ENCODE results near the gene MIPOL1.

Gene MIPOL1

GRCh38 chr14:37588667-37588955 lies 390.9 kb downstream of the MIPOL1 start:
- no peak for DNase-seq
- in situ Hi-C loops (cut with MboI; ENCODE audit: low pct_unique_long_range_greater_than_20kb, low sequenced_read_pairs) = no loop called here

DNA sequence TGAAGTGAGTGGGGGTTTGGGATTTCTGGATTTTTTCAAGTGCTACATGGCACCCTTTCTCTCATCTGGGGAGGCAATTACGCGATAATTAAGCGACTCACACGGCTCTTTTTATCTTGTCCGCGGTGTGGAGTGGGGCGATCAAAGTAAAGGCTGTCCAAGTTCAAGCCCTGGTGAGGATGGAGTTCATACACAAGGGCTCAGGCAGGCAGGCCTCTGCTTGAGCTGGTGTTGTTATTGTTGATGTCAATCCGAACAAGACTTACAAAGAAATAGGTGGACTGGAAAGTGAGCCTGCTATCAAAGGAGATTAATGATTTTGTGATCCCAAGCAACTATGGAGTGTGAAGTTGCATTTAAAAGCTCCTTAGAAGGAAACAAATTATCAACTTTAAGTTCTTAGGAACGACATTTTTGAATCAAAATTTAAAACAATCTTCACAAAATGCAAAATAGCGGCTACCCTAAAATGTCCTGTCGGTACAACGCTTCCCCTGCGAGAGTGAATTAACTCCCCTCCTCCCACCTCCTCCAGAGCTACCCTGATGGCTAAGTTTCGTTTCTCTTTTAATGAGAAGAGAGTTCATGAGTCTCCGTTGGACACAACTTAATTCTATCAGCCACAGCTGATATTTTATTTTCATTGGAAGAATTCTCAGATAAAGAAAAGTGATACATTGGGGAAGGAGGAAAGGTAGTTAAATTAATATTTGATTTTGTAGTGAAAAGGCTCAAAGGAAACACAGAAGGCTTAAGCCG lies 391.4 kb downstream of the MIPOL1 start:
- no peak for DNase-seq
- in situ Hi-C loops (cut with MboI; ENCODE audit: low pct_unique_long_range_greater_than_20kb, low sequenced_read_pairs) = no loop called here

GRCh38 chr14:37589715-37590427 lies 392.1 kb downstream of the MIPOL1 start:
- no peak for DNase-seq

GRCh38 chr14:37590428-37591139 lies 392.8 kb downstream of the MIPOL1 start:
- in situ Hi-C loops (cut with MboI; ENCODE audit: low pct_unique_long_range_greater_than_20kb, low sequenced_read_pairs) = no loop called here
- DNase-seq = no peak

More at GRCh38 chr14:37589715-37590427, 392.1 kb downstream of the MIPOL1 start:
- in situ Hi-C loops (cut with MboI; ENCODE audit: low pct_unique_long_range_greater_than_20kb, low sequenced_read_pairs) = no loop called here

GRCh38 chr14:37591311-37591940 lies 393.7 kb downstream of the MIPOL1 start:
- DNase-seq = no peak
- in situ Hi-C loops (cut with MboI; ENCODE audit: low pct_unique_long_range_greater_than_20kb, low sequenced_read_pairs) = no loop called here

GRCh38 chr14:37591941-37592481 lies 394.3 kb downstream of the MIPOL1 start:
- no peak for DNase-seq
- in situ Hi-C loops (cut with MboI; ENCODE audit: low pct_unique_long_range_greater_than_20kb, low sequenced_read_pairs) = no loop called here

GRCh38 chr14:37592482-37593408 lies 395.0 kb downstream of the MIPOL1 start:
- in situ Hi-C loops (cut with MboI; ENCODE audit: low pct_unique_long_range_greater_than_20kb, low sequenced_read_pairs) = no loop called here
- no peak for DNase-seq

GRCh38 chr14:37593511-37594237 lies 395.9 kb downstream of the MIPOL1 start:
- in situ Hi-C loops (cut with MboI; ENCODE audit: low pct_unique_long_range_greater_than_20kb, low sequenced_read_pairs) = no loop called here
- no peak for DNase-seq

- DNase-seq = peak; percentile 66
- in situ Hi-C loops (cut with MboI; ENCODE audit: low pct_unique_long_range_greater_than_20kb, low sequenced_read_pairs) = no loop called here
Observed at GRCh38 chr14:37594238-37594970, 396.7 kb downstream of the MIPOL1 start.

DNA sequence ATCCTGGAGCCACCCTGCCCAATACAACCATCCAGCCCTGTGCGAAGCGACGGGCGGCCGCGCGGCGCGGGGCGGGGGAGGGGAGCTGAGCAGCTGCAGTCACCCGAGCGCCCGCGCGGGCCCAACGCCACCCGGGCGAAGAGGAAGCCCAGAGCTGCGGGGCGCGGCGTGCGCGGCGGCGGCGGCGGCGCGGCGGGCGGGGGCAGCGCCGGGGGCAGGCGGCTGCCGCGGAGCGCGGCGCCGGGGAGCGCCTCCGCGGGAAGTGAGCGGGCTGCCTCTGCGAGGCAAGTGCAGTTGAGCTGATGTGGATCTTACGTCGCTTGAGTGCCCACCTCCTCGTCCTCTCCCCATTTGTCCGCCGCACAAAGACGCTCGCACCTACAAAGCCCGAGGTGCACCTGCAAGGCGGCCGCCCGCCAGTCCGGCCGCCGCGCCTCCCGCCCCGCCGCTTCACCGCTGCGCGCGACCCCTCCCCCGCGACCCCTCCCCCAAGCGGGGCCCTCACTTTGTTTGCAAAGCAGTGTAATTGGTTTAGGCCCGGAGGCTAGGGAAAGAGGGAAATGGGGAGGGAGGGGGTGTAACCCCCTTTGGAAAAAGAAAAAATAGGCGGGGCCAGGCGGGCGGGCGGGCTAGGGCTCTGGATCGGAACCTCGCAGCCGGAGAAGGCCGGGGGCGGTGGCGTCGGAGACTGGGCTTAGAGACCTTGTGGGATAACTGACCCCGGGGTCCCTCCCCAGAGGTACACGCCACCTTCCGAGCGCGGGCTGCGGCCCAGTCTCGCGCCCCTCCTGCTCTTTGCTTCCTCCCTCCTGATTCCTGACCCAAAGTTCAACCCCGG lies 397.5 kb downstream of the MIPOL1 start, which contains the start of the genes FOXA1 and TTC6:
Gene FOXA1, minus strand, starts transcription at position 279 of the 838 bp plus-strand sequence. Its CDS starts 277 bp downstream, at position 2.
Gene TTC6, plus strand, starts transcription at position 659 of the 838 bp plus-strand sequence. CDS start 26,436 bp downstream, outside the sequence.
- peak; percentile 20 for DNase-seq
- in situ Hi-C loops (cut with MboI; ENCODE audit: low pct_unique_long_range_greater_than_20kb, low sequenced_read_pairs) = no loop called here

GRCh38 chr14:37595809-37596621 lies 398.3 kb downstream of the MIPOL1 start:
- DNase-seq = peak; percentile 90
- in situ Hi-C loops (cut with MboI; ENCODE audit: low pct_unique_long_range_greater_than_20kb, low sequenced_read_pairs) = no loop called here

GRCh38 chr14:37596790-37597472 lies 399.2 kb downstream of the MIPOL1 start:
- in situ Hi-C loops (cut with MboI; ENCODE audit: low pct_unique_long_range_greater_than_20kb, low sequenced_read_pairs) = no loop called here

DNA sequence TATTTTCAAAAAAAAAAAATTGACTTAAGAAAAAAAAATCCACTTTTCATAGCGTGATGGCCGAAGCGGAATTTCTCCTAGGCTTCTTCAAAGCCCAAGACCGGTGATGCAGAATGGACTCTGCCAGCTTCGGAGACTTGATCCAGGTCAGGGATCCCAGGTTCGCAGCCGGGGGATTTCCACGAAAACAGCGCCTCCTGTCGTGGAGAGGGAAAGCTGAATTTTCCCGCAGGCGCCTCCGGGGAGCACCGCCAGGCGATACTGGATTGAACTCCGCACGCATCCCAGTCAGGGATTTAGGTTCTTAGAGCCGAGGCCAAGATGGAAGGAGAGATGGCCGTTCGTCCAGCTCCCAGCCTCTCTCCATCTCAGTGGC lies 399.8 kb downstream of the MIPOL1 start:
- no peak for DNase-seq
- in situ Hi-C loops (cut with MboI; ENCODE audit: low pct_unique_long_range_greater_than_20kb, low sequenced_read_pairs) = no loop called here

More at GRCh38 chr14:37596790-37597472, 399.2 kb downstream of the MIPOL1 start:
- no peak for DNase-seq

DNA sequence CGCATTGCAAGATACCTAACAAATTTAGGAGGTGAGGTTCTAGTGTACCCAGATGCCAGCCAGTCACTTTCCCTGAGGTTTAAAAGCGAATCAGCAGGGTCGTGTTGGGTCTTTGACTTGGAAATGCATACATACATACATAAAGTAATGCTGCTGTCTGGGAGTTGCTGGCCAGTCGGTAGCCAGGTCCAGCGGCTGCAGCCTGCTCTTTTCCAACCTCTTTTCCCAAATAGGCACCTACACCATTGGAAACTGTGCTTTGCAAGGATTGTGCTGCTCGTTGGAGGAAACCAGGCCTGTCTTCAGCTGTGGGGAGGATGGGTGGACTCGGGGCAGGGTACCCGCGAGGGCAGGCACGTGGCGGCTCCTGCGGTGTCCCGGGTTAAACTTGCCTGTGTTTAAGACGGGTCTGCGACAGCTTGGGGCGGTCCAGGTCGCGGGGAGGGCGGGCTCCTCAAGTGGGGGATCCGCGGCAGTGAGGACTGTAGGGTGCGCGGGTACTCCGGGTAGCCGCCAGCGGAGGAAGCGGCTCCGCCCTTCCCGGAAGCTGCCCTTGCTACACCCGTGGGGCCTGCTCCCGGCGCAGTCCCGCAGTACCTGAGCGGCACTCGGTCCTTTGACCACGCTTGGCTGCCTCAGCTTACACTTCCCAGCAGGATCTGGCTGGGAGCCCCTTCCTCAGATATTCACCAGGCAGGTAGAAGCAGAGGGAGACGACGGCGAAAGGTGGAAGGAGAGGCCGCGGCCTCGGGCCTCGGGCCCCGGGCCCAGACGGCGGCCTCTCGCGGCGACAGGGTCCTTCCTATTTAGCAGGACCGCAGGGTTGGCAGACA lies 400.4 kb downstream of the MIPOL1 start:
- no peak for DNase-seq
- in situ Hi-C loops (cut with MboI; ENCODE audit: low pct_unique_long_range_greater_than_20kb, low sequenced_read_pairs) = no loop called here

Measured in KBM-7 (cell line).